Mononuclear cell (primary cell): ENCODE results near the gene RPL22. TPM values are rescaled to one million over a fixed set of nuclear protein-coding genes. Genes with fewer than 3 reads are reported as not detected.

Experiments used
- H3K27me3 ChIP-seq: 2 replicates; pipeline ENCODE4 v1.6.0; 2011; ENCODE audit warnings: low read length, control low read depth; ENCODE audit not compliant: insufficient read depth
- H3K4me1 ChIP-seq: 2 replicates; pipeline ENCODE4 v1.5.1; 2011; ENCODE audit warnings: mild to moderate bottlenecking, low read length, control low read depth; ENCODE audit not compliant: insufficient read depth
- H3K4me3 ChIP-seq: 2 replicates; pipeline ENCODE4 v1.5.1; 2011; ENCODE audit warnings: mild to moderate bottlenecking, low read length, moderate library complexity
- H3K9me3 ChIP-seq: 2 replicates; pipeline ENCODE4 v1.5.1; 2011; ENCODE audit warnings: low read depth, mild to moderate bottlenecking, control low read depth, low read length
- total RNA-seq: library from RNA; depleted of rRNA; stranded (reverse); fragments of >200 nt; gene quantifications from one replicate; pipeline ENCODE4 v1.2.3, GENCODE V29; 2012

RPL22 gene
- total RNA-seq, result 224 TPM

DNA sequence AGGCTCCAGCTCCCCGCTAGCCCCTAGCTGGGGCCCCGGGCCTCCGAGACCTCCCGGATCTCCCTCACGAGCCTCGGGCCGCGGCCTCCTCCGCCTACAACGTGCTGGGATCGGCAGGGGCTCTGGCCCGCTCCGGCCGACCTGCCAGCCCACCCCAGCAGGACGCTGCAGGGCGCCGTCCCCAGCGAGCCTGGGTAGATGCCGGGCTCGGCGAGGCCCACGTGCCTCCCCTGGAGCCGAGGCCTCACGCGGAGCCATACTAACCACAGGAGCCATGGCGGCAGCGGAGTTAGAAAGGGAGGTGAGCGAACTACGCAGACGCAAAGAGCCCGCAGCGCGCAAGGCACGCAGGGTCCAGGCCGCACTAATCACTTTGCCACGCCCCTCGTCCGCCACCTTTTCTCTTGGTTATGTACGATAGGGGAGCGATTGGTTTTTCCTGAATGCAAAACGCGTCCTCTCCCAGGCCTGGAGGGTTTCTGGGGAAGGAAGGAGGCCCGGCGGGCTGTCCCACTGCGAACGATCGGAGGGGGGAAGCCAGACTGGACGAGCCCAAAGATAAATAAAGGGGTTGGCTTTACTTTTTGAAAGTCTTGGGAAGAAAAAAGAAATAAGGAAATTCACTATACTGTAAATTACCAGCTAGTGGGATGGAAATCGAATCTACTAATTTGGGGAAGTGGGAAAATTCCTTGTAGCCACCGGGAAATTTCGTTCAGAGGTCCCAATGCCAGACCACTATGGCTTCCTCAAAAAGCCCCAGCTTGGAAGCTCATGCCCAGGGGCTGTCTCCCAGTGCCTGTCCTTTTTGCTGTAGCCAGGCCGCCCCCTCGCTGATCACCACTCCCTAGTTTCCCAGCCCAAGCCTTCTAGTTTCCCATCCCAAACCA, at the start of gene RPL22:
RPL22 (minus strand) TSS at position 298 of the 890 bp plus-strand sequence; CDS start at position 276, 22 bp downstream.
- Histone ChIP-seq H3K4me3 (peak within 1 kb of the TSS; percentile 87), H3K27me3 (no peaks in the 10 kb centered on the region), H3K4me1 (peaks cover 32% of the 10 kb centered on the region), H3K9me3 (no peaks in the 10 kb centered on the region)

DNA sequence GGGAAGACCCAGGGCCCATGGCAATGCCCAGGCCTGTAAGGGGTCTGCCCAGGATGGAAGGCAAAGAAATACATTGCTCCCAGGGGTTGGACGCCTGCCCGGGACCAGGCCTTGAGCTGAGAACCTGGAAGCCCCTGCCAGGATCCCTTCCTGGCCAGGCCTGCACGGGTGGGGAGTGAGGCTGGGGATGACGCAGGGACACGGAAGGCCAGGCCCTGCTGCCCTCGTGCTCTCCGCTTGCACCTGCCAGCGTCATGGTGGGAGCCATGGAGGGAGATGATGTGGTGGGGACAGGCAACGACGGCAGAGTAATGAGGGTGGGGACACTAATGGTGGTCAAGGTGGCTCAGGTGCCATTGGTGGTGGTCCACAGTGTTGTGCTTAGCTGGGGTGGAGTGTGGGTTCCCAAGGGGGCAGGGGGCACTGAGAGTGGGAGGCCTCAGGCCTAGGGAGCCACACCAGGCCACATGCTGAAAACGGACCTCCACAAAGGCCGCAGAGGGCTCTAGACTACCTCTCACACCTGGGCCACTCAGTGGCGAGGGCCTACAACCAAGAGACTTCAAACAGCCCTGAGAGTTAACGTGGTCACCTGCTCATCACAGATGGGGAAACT, 48.9 kb upstream of the RPL22 start:
- H3K9me3 ChIP-seq, result no peaks in the 10 kb centered on the region
- H3K27me3 ChIP-seq, result peaks cover 56% of the 10 kb centered on the region
- peaks cover 12% of the 10 kb centered on the region for H3K4me1 ChIP-seq
- H3K4me3 ChIP-seq, result no peak overlapping the region

DNA sequence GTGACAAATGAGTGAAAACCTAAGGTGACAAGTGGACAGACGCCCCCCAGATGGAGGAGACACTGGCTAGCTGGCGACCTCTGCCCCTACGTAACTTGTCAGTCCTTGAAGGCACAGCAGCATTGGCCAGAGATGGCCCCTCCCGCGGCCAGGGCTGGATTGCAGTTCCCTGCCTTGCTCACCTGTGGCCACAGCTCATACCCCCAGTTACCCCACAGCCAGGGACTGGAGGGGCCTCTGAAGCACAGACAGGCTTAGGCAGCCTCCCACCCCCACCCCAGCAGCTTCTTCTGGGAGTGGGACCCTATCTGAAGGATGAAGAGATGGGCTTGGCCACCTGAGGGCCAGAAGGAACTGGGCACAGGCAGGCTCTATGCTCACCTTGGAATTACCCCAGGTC, 48.3 kb upstream of the RPL22 start:
- peaks cover 61% of the 10 kb centered on the region for H3K27me3 ChIP-seq

DNA sequence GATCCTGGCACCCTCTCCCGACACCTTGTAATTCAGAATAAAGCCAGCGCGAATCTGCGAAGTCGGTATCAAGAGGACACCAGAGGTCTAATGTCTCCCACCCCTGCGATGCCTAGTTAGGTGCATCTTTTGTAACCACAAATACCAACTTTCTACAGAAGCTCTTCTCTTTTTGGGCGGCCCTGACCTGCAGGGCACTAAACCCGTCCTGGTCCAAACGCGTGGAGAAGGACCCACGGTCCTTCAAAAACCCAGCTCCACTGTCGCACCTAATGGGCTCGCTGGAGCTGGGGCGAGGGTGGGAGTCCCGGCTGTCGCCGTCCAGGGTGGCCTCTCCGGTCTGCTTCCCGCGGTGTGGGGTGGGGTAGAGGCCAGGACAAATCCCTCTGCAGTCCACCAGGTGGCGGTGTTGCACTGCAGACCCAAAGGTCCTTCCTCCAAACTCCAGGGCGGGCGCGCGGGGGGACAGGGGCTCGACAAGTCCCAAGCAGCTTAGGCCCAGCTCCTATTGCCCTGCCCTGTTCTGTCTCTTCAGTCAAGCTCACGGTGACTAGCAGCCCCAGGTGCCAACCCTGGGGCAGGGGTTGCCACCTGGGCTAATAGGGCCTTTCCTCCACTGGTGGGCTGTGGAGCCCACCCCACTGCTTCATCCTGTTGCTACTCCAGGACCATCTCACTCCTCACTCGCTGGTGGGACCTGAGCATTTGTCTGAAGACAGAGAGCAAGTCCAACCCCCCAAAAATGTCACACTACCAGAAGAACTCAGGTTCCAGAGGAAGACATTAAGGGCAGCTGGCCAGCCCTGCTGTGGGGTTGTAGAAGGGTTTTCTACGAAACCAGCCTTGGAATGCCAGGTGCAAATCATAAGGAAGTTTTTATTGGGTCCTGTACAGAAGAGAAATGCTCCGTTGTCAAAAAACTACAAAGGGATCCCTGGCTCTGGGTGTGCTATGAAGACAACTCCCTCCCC, 47.4 kb upstream of the RPL22 start:
- no peaks in the 10 kb centered on the region for H3K9me3 ChIP-seq
- H3K27me3 ChIP-seq, result peaks cover 61% of the 10 kb centered on the region
- no peak overlapping the region for H3K4me3 ChIP-seq
- peaks cover 12% of the 10 kb centered on the region for H3K4me1 ChIP-seq

More for the DNA sequence above, 48.3 kb upstream of the RPL22 start:
- Histone ChIP-seq H3K9me3 (no peaks in the 10 kb centered on the region), H3K4me3 (no peak overlapping the region), H3K4me1 (peaks cover 12% of the 10 kb centered on the region)

DNA sequence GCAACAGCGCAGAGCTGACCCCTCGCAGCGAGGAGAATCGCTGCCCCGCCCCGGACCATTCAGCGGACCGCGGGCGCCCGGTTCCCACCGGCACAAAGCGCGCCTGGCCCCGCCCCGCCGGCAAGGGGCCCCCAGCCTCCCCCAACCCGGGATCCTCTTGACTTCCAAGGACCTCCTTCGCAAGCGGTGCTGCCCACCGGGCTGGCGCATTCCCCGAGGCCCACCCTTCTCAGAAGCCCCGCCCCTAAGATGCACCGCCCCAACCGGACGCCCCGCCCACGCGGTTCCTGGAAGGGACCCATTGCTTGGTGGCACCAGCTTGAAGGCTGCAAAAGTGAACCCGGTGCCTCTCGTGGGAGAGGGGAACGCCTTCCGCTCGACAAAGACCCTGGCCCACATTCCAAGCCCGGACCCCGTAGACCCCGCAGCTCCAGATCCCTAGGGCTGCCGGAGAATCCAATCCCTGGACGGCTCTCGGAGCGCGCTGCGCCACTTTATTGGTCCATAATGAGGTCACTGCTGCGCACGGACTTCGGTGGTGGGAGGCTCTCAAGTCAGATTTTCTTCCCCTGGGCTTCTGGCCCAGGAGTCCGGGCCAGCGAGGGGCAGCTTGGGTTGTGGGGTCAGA, 46.6 kb upstream of the RPL22 start:
- Histone ChIP-seq H3K27me3 (peaks cover 65% of the 10 kb centered on the region), H3K4me3 (no peak overlapping the region)

DNA sequence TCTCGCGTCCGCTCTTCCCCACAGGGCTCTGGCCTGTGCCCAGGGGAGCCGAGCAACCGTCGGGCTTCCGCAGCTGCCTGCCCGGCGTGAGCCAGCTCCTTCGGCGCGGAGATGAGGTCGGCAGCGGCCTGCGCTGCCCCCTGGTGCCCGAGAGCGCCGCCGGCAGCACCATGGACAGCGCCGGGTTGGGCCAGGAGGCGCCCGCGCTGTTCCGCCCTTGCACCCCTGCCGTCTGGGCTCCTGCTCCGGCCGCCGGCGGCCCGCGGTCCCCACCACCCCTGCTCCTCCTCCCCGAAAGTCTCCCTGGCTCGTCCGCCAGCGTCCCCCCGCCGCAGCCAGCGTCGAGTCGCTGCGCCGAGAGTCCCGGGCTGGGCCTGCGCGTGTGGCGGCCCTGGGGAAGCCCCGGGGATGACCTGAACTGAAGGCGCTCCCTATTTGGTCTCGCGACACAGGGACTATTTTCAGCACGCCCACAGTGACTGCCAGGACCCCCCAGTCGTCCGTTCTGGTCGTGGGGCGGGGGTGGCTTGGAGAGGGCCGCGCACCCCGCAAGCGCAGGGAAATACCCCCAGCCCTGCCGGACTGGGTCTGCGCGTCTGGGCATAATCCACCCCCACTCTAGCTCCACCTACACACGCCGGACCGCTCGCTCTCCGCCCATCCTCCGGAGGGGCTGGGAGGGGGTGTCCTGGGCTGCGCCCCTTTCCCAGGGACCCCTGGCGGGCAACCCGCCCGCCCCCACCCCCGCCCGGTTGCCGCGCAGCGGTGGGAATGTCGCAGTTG, 45.9 kb upstream of the RPL22 start:
- Histone ChIP-seq H3K4me1 (peaks cover 12% of the 10 kb centered on the region), H3K9me3 (no peaks in the 10 kb centered on the region), H3K27me3 (peaks cover 69% of the 10 kb centered on the region), H3K4me3 (no peak overlapping the region)

More for the DNA sequence above, 46.6 kb upstream of the RPL22 start:
- Histone ChIP-seq H3K9me3 (no peaks in the 10 kb centered on the region), H3K4me1 (peaks cover 12% of the 10 kb centered on the region)

DNA sequence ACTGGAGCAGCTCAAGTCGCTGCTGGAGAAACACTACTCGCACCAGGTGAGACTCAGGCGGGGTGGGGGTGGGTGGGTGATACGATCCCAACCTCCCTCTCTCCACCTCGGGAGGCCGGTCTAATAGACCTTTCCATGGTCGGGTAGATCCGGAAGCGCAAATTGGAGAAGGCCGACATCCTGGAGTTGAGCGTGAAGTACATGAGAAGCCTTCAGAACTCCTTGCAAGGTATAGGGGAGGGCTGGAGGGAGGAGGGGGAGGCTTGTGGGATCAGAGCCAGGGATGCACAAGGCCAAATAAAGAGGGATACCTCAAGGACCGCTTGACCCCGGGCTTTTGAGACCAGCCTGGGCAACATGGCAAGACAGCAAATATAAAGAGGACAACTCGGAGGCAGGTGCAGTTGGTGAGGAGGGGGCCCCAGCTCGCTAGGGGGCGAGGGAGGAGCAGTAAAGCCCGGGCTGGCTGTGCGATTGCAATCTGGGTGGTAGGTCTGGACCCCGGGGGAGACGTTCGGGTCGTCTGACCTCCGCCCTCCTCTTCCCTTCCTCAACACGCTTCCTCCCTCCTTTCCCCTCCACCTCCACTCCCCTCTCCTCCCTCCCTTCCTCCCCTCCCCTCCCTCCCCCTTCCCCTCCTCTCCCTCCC, 45.1 kb upstream of the RPL22 start:
- no peaks in the 10 kb centered on the region for H3K9me3 ChIP-seq
- H3K27me3 ChIP-seq, result peaks cover 70% of the 10 kb centered on the region
- peaks cover 12% of the 10 kb centered on the region for H3K4me1 ChIP-seq
- no peak overlapping the region for H3K4me3 ChIP-seq

DNA sequence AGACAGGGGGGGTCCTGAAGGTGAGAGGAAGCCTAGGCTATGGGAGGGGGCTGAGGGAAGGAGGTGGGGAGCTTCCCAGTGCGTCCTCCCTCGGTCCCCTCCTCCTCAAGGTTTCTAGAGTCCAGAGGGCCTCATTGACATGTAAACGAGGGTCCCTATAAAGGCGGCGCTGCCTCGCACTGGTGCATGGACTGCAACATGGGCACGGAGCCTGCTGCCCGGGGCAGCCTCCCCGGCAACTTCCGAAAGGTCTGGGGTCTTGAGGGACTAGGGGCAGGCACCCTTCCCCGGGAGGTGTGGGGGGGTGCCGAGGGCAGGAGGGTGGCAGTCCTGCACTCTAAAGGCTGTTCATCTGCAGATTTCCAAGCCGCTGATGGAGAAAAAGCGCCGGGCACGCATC, 44.6 kb upstream of the RPL22 start, which contains the start of gene HES3:
HES3 (plus strand) TSS at position 187 of the 400 bp plus-strand sequence; CDS start at position 374, 187 bp downstream.
- Histone ChIP-seq H3K27me3 (peaks cover 74% of the 10 kb centered on the region), H3K4me1 (peaks cover 12% of the 10 kb centered on the region), H3K9me3 (no peaks in the 10 kb centered on the region), H3K4me3 (no peak within 1 kb of the TSS)

DNA sequence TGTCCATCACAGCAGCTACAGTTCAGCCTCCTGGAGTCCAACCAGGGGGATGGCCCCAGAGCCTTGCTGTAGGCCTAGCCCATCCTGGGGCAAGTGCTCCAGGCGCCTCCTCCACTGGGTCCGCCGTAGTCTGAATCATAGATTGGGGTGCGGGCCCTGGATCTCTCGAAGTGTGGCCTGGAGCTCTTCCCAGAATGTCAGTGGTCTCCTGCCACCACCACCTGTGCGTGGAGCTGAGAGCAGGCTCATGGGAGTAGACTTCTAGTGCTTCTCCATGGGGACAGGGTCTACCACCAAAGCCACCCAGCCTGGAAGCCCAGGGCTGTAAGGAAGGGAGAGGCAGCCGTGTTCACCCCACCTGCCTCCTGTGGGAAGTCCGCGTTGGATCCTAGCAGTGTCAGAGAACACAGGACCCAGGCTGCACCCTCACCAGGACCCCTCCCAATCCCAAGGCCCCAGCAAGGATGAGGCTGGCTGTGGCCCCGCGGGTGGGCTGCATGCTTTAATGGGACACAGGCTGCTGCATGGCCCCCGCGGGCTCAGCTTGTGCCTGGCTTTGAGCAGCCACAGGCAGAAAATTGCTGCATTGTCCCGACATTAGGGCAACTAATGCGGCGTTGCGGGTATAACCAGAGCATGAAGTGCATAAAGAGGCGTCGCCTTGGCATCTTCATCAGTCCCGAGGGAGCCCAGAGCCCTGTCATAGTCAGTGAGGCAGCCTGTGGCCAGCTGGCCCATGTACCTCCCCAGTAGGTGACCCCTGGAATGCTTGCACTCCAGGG, 43.8 kb upstream of the RPL22 start:
- H3K4me1 ChIP-seq, result peaks cover 12% of the 10 kb centered on the region
- H3K9me3 ChIP-seq, result no peaks in the 10 kb centered on the region
- no peak overlapping the region for H3K4me3 ChIP-seq
- H3K27me3 ChIP-seq, result peaks cover 70% of the 10 kb centered on the region

DNA sequence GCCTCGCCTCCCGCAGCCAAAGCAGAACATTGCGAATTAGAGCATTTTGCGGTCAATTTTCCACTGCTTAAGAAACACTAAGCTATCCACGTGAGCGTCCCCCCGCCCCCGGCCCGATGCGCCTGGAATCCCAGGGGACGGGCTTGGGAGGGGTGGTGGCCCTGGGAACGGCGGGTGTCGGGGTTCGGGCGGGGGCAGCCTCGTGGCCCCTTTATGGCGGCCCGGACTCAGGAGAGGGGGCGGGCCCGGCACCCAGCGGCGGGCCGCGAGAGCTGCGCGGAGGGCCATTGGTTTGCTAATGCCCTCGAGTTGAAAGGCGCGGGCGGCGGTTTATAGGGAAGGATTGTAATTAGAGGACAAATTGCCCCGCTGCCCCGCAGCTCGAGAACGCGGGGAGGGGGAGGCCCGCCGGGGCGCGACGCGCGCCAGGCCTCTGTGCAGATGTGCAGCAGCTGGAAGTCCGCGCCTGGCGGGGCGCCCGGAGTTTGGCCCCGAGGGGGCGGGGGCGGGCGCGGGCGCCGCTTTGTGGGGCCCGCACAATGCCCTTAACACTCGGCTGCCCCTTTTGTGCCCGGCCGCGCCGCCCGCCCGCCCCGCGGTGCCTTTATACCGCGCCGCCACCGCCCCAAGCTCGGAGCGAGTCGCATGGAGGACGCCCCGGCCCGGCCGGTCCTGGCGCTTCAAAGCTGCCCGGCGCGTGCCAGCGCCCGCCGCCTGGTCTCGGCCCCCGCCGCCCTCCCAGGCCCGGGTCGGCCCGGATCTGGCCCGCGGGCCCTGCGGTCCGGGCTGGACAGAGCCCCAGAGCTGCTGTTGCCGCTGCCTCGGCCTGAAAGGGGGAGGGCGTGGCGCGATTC, 42.7 kb upstream of the RPL22 start:
- Histone ChIP-seq H3K9me3 (no peaks in the 10 kb centered on the region), H3K27me3 (peaks cover 59% of the 10 kb centered on the region), H3K4me1 (peaks cover 12% of the 10 kb centered on the region), H3K4me3 (no peak overlapping the region)

DNA sequence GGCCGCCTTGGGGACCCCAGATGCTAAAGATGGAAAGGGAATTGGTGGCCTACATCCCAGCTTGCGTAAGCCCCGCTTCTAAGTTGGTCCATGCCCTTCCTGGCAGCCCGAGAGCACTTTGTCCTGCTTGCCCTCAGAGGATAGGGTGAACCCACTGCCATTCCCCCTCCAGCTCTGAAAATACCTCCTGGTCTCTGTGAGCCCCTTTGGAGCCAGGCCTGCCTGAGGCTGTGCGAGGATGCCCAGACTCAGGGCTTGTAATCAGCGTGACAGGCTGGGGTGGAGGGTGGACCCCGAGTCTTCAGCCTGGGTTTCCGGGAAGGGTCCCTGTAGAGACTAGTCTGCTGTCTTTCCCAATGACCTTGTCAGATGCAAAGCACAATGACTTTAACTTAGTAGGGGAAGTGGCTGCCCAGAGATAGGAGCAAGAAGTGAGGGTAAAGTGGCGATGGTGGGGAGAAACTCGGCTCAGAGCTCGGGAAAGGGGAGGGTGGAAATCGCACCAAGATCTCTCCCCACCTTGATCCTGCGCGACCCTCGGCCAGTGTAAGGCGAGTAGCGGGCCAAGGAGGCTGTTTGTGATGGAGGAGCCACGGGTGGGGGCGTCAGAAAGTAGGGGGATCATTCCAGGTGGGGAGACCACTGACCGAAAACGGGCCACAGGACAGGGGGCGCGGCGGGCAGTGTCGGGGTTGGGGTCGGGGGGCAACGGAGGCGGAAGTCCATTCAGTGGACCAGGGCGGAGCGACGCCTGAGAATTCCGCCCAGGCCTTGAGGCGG, 41.9 kb upstream of the RPL22 start:
- no peaks in the 10 kb centered on the region for H3K9me3 ChIP-seq
- peaks cover 52% of the 10 kb centered on the region for H3K27me3 ChIP-seq
- H3K4me1 ChIP-seq, result peaks cover 9% of the 10 kb centered on the region
- no peak overlapping the region for H3K4me3 ChIP-seq
